ENCODE measurements around the gene ELL2.

The ELL2 gene

GRCh38 chr5:95868136-95868535, 93.5 kb downstream of the ELL2 start:
- Histone ChIP-seq H3K4me1 (peaks cover 0 to 62% (median 19%) of the 10 kb centered on the region in 4 donors), H3K27me3 (no peaks in the 10 kb centered on the region), H3K4me3 (no peak overlapping the region), H3K27ac (no peak overlapping the region), H3K36me3 (no peaks in the 10 kb centered on the region), H3K9me3 (no peaks in the 10 kb centered on the region)
- DNase-seq = no peak
- intact Hi-C loops (cut with DNase I; ENCODE audit: low total_unique reads) = no loop called here
- TF ChIP-seq, protein P1, sequence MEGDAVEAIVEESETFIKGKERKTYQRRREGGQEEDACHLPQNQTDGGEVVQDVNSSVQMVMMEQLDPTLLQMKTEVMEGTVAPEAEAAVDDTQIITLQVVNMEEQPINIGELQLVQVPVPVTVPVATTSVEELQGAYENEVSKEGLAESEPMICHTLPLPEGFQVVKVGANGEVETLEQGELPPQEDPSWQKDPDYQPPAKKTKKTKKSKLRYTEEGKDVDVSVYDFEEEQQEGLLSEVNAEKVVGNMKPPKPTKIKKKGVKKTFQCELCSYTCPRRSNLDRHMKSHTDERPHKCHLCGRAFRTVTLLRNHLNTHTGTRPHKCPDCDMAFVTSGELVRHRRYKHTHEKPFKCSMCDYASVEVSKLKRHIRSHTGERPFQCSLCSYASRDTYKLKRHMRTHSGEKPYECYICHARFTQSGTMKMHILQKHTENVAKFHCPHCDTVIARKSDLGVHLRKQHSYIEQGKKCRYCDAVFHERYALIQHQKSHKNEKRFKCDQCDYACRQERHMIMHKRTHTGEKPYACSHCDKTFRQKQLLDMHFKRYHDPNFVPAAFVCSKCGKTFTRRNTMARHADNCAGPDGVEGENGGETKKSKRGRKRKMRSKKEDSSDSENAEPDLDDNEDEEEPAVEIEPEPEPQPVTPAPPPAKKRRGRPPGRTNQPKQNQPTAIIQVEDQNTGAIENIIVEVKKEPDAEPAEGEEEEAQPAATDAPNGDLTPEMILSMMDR (IDR thresholded peaks at IDR 0.05) = no peak

DNA sequence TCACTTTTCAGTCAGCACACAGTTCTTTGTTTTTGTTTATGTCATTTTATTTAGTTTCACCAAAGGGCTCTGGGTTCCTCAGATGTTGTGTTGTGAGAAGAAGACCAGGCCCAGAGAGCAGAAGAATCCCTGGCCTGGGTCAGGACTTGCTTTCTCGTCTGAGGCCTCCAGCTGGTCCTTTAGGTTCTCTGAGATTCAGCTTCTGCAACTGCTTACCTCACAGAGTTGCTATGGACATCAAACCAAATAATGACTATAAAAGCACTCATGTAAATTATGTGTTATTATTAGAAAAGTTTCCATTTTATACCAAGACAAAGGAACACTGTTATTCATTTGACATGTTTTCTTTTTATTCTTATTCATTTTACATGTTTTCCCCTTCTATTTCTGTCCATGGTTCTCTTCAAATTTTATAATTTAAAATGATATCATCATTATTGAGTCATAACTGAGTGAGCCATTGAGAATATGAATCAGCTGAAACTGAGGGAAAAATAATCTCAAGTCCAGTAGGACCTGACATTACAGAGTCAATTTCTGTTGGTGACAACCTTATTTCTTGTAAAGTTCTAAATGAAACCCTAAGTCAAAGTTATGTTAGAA, 95.1 kb downstream of the ELL2 start:
- intact Hi-C loops (cut with DNase I; ENCODE audit: low total_unique reads) = no loop called here
- DNase-seq = no peak

GRCh38 chr5:95864944-95865504, 96.6 kb downstream of the ELL2 start:
- Histone ChIP-seq H3K27me3 (no peaks in the 10 kb centered on the region), H3K4me3 (no peak overlapping the region), H3K36me3 (no peaks in the 10 kb centered on the region), H3K9me3 (no peaks in the 10 kb centered on the region), H3K4me1 (peaks cover 0 to 80% (median 31%) of the 10 kb centered on the region in 4 donors), H3K27ac (peak overlapping the region; percentile 89 to 97)
- no peak for DNase-seq
- intact Hi-C loops (cut with DNase I; ENCODE audit: low total_unique reads) = no loop called here
- TF ChIP-seq, protein P1 (IDR thresholded peaks at IDR 0.05) = no peak

More for the DNA sequence above, 95.1 kb downstream of the ELL2 start:
- no peaks in the 10 kb centered on the region for H3K36me3 ChIP-seq
- H3K27ac ChIP-seq = peak overlapping the region; percentile 50 to 89
- H3K27me3 ChIP-seq = no peaks in the 10 kb centered on the region
- H3K4me1 ChIP-seq = peaks cover 0 to 78% (median 34%) of the 10 kb centered on the region in 4 donors
- H3K4me3 ChIP-seq = no peak overlapping the region
- TF ChIP-seq, protein P1 (IDR thresholded peaks at IDR 0.05) = no peak
- no peaks in the 10 kb centered on the region for H3K9me3 ChIP-seq

GRCh38 chr5:95864456-95864855, 97.2 kb downstream of the ELL2 start:
- H3K27me3 ChIP-seq = no peaks in the 10 kb centered on the region
- H3K27ac ChIP-seq = peak overlapping the region; percentile 89 to 97
- no peaks in the 10 kb centered on the region for H3K36me3 ChIP-seq
- no peaks in the 10 kb centered on the region for H3K9me3 ChIP-seq
- H3K4me1 ChIP-seq = peaks cover 0 to 80% (median 34%) of the 10 kb centered on the region in 4 donors
- TF ChIP-seq, protein P1 (IDR thresholded peaks at IDR 0.05) = no peak
- H3K4me3 ChIP-seq = no peak overlapping the region
- intact Hi-C loops (cut with DNase I; ENCODE audit: low total_unique reads) = no loop called here
- no peak for DNase-seq

- DNase-seq = peak; percentile 84 to 92
- Histone ChIP-seq H3K27ac (peak overlapping the region; percentile 89 to 97), H3K4me3 (peak overlapping the region; percentile 15 to 32), H3K4me1 (peaks cover 0 to 77% (median 39%) of the 10 kb centered on the region in 4 donors), H3K9me3 (no peaks in the 10 kb centered on the region), H3K36me3 (no peaks in the 10 kb centered on the region), H3K27me3 (no peaks in the 10 kb centered on the region)
- TF ChIP-seq, protein P1 (IDR thresholded peaks at IDR 0.05) = no peak
- intact Hi-C loops (cut with DNase I; ENCODE audit: low total_unique reads) = no loop called here
These were observed 98.3 kb downstream of the ELL2 start for GRCh38 chr5:95863383-95863757.

Data from tibial artery (tissue), 4 donors.